ENCODE results near the gene MUL1. TPM values are rescaled to one million over a fixed set of nuclear protein-coding genes. Genes with fewer than 3 reads are reported as not detected.

MUL1 gene
- total RNA-seq, 3 donors from 2014 or later = 31.5 to 44.9 (median 44.7) TPM

GRCh38 chr1:20483833-20484518 is 24.0 kb downstream of the MUL1 start:
- peak overlapping the region; percentile 74 for H3K4me3 ChIP-seq
- ATAC-seq (no peak), DNase-seq (peak in 2 of 3 donors; percentile 56 to 66)
- TF ChIP-seq CTCF (IDR thresholded peaks at IDR 0.05) = no peak
- no peaks in the 10 kb centered on the region for H3K9me3 ChIP-seq
- H3K36me3 ChIP-seq (ENCODE audit: low read depth) = no peaks in the 10 kb centered on the region
- peaks cover 31% of the 10 kb centered on the region for H3K4me1 ChIP-seq (ENCODE audit: low read depth)
- intact Hi-C loops (cut with DNase I, micrococcal nuclease) = no loop called here

DNA sequence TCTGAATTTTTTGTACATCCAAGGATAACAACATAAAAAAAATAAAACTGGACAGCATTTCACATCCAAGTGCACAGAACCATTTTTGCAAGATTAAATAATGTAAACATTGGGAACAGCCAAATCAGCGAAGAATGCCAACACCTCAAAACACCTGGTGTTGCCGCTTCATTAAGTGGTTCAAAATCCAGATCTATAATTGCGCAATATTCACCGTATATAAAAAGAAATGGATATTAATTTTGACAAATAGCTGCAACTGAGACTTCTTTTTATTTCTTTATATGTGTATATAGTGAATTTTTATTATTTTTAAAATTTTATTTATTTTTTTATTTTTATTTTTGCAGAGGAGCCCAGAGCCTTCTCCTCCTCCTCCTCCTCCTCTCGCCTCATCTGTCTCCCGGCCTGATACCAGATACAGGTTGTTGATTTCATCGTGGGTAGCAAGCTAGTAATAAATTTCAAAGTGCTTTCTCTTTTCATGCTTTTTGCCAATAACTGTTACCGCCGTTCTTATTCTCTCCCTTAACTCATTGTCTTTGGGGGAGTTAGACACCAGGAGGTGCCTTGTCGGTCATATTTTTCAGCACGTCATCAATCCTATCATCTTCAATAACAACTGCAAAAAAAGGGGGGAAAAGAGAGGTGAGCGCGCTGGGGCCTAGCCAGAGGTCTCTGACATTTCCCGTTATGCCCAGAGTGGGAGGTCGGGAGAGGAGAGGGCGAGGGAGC is 24.7 kb downstream of the MUL1 start:
- H3K4me1 ChIP-seq (ENCODE audit: low read depth) = peaks cover 30% of the 10 kb centered on the region

GRCh38 chr1:20481643-20482498 is 26.1 kb downstream of the MUL1 start:
- intact Hi-C loops (cut with DNase I, micrococcal nuclease) = no loop called here
- TF ChIP-seq CTCF (IDR thresholded peaks at IDR 0.05) = no peak
- Histone ChIP-seq H3K9me3 (no peaks in the 10 kb centered on the region), H3K4me3 (no peak overlapping the region), H3K4me1 (ENCODE audit: low read depth) (peaks cover 36% of the 10 kb centered on the region), H3K36me3 (ENCODE audit: low read depth) (no peaks in the 10 kb centered on the region)
- DNase-seq = no peak
- no peak for ATAC-seq

More for the DNA sequence above, 24.7 kb downstream of the MUL1 start:
- ATAC-seq = no peak
- no peaks in the 10 kb centered on the region for H3K9me3 ChIP-seq
- TF ChIP-seq CTCF (IDR thresholded peaks at IDR 0.05) = no peak
- DNase-seq = no peak
- intact Hi-C loops (cut with DNase I, micrococcal nuclease) = no loop called here
- H3K4me3 ChIP-seq = no peak overlapping the region
- no peaks in the 10 kb centered on the region for H3K36me3 ChIP-seq (ENCODE audit: low read depth)

DNA sequence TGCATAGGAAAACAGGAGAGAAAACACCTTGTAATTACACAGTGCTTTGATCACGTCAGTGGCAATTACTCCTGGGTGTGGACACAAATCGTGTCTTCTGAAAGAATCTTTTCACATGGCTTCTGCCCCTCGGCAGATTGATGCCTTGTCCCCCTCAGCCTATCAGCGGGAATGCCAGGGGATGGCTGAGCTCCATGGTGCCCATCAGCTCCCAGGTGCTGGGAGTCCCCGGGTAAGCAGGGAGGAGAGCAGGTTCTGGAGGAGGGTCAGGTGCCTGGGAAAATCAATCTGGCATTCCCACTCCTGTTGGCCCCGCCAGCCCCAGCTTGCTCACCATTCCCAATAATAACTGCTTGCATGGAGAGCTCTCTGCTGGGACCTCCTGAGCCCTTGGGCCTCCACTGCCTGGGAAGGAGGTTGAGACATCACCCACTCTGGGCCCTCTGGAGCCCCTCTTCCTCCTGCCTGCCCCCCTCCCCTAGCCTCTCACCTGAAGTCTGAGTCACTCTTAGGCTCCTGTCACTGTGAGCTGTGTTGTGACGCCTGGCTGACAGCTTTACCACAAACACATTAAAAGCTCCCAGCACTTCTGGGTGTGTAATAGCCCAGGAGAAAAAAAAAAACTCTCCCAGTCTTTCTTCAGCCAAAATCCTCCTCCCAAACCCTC is 26.9 kb downstream of the MUL1 start:
- Histone ChIP-seq H3K36me3 (ENCODE audit: low read depth) (no peaks in the 10 kb centered on the region), H3K9me3 (no peaks in the 10 kb centered on the region), H3K4me3 (no peak overlapping the region), H3K4me1 (ENCODE audit: low read depth) (peaks cover 37% of the 10 kb centered on the region)
- peak; percentile 44 for ATAC-seq
- no peak for TF ChIP-seq CTCF (IDR thresholded peaks at IDR 0.05)
- intact Hi-C loops (cut with DNase I, micrococcal nuclease) = no loop called here
- peak in 2 of 3 donors; percentile 61 to 77 for DNase-seq
